ENCODE data around the gene HAL.
"Not testable (repeated sequence)": the region's sequence is repeated elsewhere in the genome, so short reads cannot be mapped to it uniquely, and the experiment has no call there.

HAL gene

DNA sequence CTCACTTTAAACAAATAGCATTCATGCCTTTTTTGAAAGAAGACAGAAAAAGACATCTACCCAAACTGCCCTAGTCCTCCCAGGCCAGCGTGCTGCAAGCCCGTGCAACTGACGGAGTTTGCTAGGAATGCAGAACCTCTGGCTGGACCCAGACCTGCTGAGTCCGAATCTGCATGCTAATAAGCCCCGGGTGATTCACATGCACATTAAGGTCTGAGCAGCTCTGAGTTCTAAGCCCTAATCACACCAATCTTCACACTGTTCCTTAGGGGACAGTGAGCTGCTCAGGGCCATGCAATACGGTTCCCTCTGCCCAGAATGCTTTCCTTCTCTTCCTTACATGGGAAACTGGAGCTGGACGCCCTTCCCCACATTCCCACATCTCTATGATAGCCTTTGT lies 25.2 kb downstream of the HAL start:
- no peak for FAIRE-seq
- no peak for DNase-seq (ENCODE audit: insufficient read length)
- TF ChIP-seq POLR2AphosphoS5 (IDR thresholded peaks at IDR 0.05; ENCODE audit: low read depth, low read length) = no peak
- no peak for TF ChIP-seq POLR2A (IDR thresholded peaks at IDR 0.05; ENCODE audit: low read depth, low read length)
- no peak for TF ChIP-seq TAF1 (IDR thresholded peaks at IDR 0.05; ENCODE audit: borderline replicate concordance, low read depth, low read length)

- not testable (repeated sequence) for DNase-seq (ENCODE audit: insufficient read length); FAIRE-seq
These were observed 27.0 kb downstream of the HAL start for GRCh38 chr12:95969116-95969515.

GRCh38 chr12:95967301-95967700 lies 28.8 kb downstream of the HAL start:
- no peak for TF ChIP-seq POLR2AphosphoS5 (IDR thresholded peaks at IDR 0.05; ENCODE audit: low read depth, low read length)
- TF ChIP-seq TAF1 (IDR thresholded peaks at IDR 0.05; ENCODE audit: borderline replicate concordance, low read depth, low read length) = no peak
- TF ChIP-seq POLR2A (IDR thresholded peaks at IDR 0.05; ENCODE audit: low read depth, low read length) = no peak
- DNase-seq (ENCODE audit: insufficient read length) (no peak), FAIRE-seq (no peak)

GRCh38 chr12:95966287-95966870 lies 29.8 kb downstream of the HAL start:
- FAIRE-seq (no peak), DNase-seq (ENCODE audit: insufficient read length) (no peak)
- TF ChIP-seq POLR2AphosphoS5 (IDR thresholded peaks at IDR 0.05; ENCODE audit: low read depth, low read length) (no peak), POLR2A (IDR thresholded peaks at IDR 0.05; ENCODE audit: low read depth, low read length) (no peak)

GRCh38 chr12:95963096-95963495 lies 33.0 kb downstream of the HAL start:
- no peak for TF ChIP-seq TAF1 (IDR thresholded peaks at IDR 0.05; ENCODE audit: borderline replicate concordance, low read depth, low read length)
- TF ChIP-seq POLR2A (IDR thresholded peaks at IDR 0.05; ENCODE audit: low read depth, low read length) = no peak
- no peak for TF ChIP-seq POLR2AphosphoS5 (IDR thresholded peaks at IDR 0.05; ENCODE audit: low read depth, low read length)
- DNase-seq (ENCODE audit: insufficient read length) = no peak
- FAIRE-seq = no peak

DNA sequence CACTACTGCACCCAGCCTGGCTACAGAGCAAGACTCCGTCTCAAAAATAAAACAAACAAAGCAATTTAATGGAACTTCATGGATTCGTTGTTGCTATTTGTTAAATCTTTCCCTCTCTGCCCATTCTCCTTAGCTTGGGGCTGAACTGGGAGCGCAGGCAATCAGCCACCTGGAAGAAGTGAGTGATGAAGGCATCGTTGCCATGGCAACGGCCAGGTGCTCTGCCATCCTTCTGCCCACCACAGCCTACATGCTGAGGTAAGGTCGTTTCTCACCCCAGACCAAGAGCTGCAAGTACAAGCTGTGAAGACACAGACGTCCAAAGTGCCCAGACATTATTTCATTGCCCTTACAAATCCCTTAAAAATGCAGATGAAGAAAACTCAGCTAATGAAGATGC lies 33.9 kb downstream of the HAL start:
- FAIRE-seq = no peak
- DNase-seq (ENCODE audit: insufficient read length) = no peak
- TF ChIP-seq POLR2A (IDR thresholded peaks at IDR 0.05; ENCODE audit: low read depth, low read length) (no peak), POLR2AphosphoS5 (IDR thresholded peaks at IDR 0.05; ENCODE audit: low read depth, low read length) (no peak), TAF1 (IDR thresholded peaks at IDR 0.05; ENCODE audit: borderline replicate concordance, low read depth, low read length) (no peak)

GRCh38 chr12:95960241-95960640 lies 35.9 kb downstream of the HAL start:
- no peak for TF ChIP-seq POLR2A (IDR thresholded peaks at IDR 0.05; ENCODE audit: low read depth, low read length)
- TF ChIP-seq TAF1 (IDR thresholded peaks at IDR 0.05; ENCODE audit: borderline replicate concordance, low read depth, low read length) = no peak
- no peak for TF ChIP-seq POLR2AphosphoS5 (IDR thresholded peaks at IDR 0.05; ENCODE audit: low read depth, low read length)
- no peak for DNase-seq (ENCODE audit: insufficient read length)
- no peak for FAIRE-seq

GRCh38 chr12:95959107-95959506 lies 37.0 kb downstream of the HAL start:
- TF ChIP-seq POLR2A (IDR thresholded peaks at IDR 0.05; ENCODE audit: low read depth, low read length) (no peak), POLR2AphosphoS5 (IDR thresholded peaks at IDR 0.05; ENCODE audit: low read depth, low read length) (no peak), TAF1 (IDR thresholded peaks at IDR 0.05; ENCODE audit: borderline replicate concordance, low read depth, low read length) (no peak)
- FAIRE-seq = no peak
- DNase-seq (ENCODE audit: insufficient read length) = no peak

DNA sequence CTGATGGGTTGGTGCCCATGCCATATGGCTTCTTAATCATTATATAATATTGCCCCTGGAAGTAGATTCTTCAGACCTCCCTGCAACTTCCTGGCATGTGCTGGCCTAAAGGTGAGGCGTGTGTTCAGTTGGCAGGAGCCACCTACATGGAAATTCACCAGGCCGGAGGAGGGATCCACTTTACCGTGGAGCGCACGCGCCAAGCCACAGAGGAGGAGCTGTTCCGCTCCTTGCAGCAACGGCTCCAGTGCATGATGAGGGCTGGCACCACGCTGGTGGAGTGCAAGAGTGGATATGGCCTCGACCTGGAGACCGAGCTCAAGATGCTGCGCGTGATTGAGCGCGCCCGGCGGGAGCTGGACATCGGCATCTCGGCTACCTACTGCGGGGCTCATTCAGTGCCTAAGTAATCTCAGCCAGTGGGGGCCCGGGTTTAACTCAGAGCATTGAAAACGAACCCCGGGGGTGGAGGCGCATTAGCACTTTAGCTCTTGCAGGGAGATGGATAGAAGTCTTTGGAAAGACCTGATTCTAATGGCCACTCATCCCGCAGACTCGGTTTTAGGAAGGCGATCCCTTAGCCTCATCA lies 39.5 kb downstream of the HAL start:
- TF ChIP-seq POLR2AphosphoS5 (IDR thresholded peaks at IDR 0.05; ENCODE audit: low read depth, low read length) = no peak
- no peak for TF ChIP-seq POLR2A (IDR thresholded peaks at IDR 0.05; ENCODE audit: low read depth, low read length)
- TF ChIP-seq TAF1 (IDR thresholded peaks at IDR 0.05; ENCODE audit: borderline replicate concordance, low read depth, low read length) = no peak
- no peak for DNase-seq (ENCODE audit: insufficient read length)
- FAIRE-seq = no peak

DNA sequence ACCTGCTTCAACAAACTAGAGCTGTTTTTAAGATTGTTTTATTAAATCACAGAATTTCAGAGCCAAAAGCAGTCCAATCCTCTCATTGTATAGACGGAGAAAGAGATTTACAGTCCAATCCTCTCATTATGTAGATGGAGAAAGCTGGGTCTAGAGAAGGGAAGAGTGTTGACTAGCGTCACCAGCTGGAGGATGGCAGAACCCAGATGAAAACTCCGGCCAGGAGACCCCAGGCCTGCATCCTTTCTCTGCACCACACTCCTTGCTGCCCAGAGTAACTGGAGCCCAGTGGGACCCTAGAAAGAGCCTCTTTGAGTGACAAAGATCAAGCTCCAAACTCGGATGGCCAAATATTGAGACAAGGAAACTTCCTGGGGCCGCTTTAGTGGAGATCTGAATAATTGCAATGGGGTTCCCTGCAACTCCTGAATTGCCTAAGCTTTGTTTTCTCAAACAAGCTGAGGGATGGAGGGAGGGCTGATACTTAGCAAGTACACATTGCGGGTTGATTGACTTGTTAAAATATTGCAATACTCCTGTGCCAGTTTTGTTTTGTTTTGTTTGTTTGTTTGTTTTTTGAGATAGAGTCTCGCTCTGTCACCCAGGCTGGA lies 40.5 kb downstream of the HAL start:
- no peak for DNase-seq (ENCODE audit: insufficient read length)
- TF ChIP-seq POLR2AphosphoS5 (IDR thresholded peaks at IDR 0.05; ENCODE audit: low read depth, low read length) (no peak), TAF1 (IDR thresholded peaks at IDR 0.05; ENCODE audit: borderline replicate concordance, low read depth, low read length) (no peak), POLR2A (IDR thresholded peaks at IDR 0.05; ENCODE audit: low read depth, low read length) (no peak)
- FAIRE-seq = no peak

GRCh38 chr12:95953000-95953399 lies 43.1 kb downstream of the HAL start:
- FAIRE-seq (no peak), DNase-seq (ENCODE audit: insufficient read length) (no peak)
- TF ChIP-seq POLR2A (IDR thresholded peaks at IDR 0.05; ENCODE audit: low read depth, low read length) = no peak
- TF ChIP-seq TAF1 (IDR thresholded peaks at IDR 0.05; ENCODE audit: borderline replicate concordance, low read depth, low read length) = no peak
- no peak for TF ChIP-seq POLR2AphosphoS5 (IDR thresholded peaks at IDR 0.05; ENCODE audit: low read depth, low read length)

GRCh38 chr12:95951515-95951914 lies 44.6 kb downstream of the HAL start:
- no peak for FAIRE-seq
- TF ChIP-seq POLR2AphosphoS5 (IDR thresholded peaks at IDR 0.05; ENCODE audit: low read depth, low read length) (no peak), POLR2A (IDR thresholded peaks at IDR 0.05; ENCODE audit: low read depth, low read length) (no peak), TAF1 (IDR thresholded peaks at IDR 0.05; ENCODE audit: borderline replicate concordance, low read depth, low read length) (no peak)
- no peak for DNase-seq (ENCODE audit: insufficient read length)
